ENCODE measurements around the gene SARNP. TPM values are rescaled to one million over a fixed set of nuclear protein-coding genes. Genes with fewer than 3 reads are reported as not detected.

Gene SARNP
- total and polyA plus RNA-seq, 4 donors: 19.1 to 34.2 (median 25.6) TPM

- Histone ChIP-seq H3K4me1 (ENCODE audit: control insufficient read depth in 4 of 4, insufficient read depth in 4 of 4, low read length in 3 of 4) (peaks cover 2 to 21% (median 11%) of the 10 kb centered on the region in 4 donors), H3K27ac (ENCODE audit: low read depth in 1 of 2, low read length in 2 of 2) (no peak overlapping the region), H3K36me3 (ENCODE audit: control insufficient read depth in 4 of 4, insufficient read depth in 3 of 4, low read depth in 1 of 4, low read length in 3 of 4) (no peaks in the 10 kb centered on the region), H3K27me3 (ENCODE audit: control insufficient read depth in 4 of 4, insufficient read depth in 4 of 4, low read length in 3 of 4) (no peaks in the 10 kb centered on the region), H3K4me3 (ENCODE audit: low read depth in 1 of 3, low read length in 3 of 3) (no peak overlapping the region), H3K9me3 (ENCODE audit: control insufficient read depth in 4 of 4, low read length in 3 of 4) (no peaks in the 10 kb centered on the region), H3K9ac (ENCODE audit: low read depth in 1 of 2, low read length in 2 of 2) (no peak overlapping the region)
- DNase-seq (ENCODE audit: low spot score): no peak
- TF ChIP-seq CTCF (IDR thresholded peaks at IDR 0.05; ENCODE audit: low read depth, low read length, missing input control) (no peak), TAF1 (conservative IDR thresholded peaks at IDR 0.05) (no peak), GABPA (IDR thresholded peaks at IDR 0.05 in 1 of 2, conservative IDR thresholded peaks at IDR 0.05 in 1 of 2) (no peak), NR2F2 (IDR thresholded peaks at IDR 0.05) (no peak), REST (IDR thresholded peaks at IDR 0.05) (no peak)
- WGBS: 92% methylated on average over 14 of the region's 14 CpGs
Measured at GRCh38 chr12:55733021-55733555, 84.4 kb downstream of the SARNP start.

GRCh38 chr12:55732288-55732687 lies 85.2 kb downstream of the SARNP start:
- no peak overlapping the region for H3K4me3 ChIP-seq (ENCODE audit: low read depth in 1 of 3, low read length in 3 of 3)
- DNase-seq (ENCODE audit: low spot score): no peak
- H3K27me3 ChIP-seq (ENCODE audit: control insufficient read depth in 4 of 4, insufficient read depth in 4 of 4, low read length in 3 of 4): no peaks in the 10 kb centered on the region
- peaks cover 2 to 22% (median 12%) of the 10 kb centered on the region in 4 donors for H3K4me1 ChIP-seq (ENCODE audit: control insufficient read depth in 4 of 4, insufficient read depth in 4 of 4, low read length in 3 of 4)
- H3K27ac ChIP-seq (ENCODE audit: low read depth in 1 of 2, low read length in 2 of 2): no peak overlapping the region
- H3K36me3 ChIP-seq (ENCODE audit: control insufficient read depth in 4 of 4, insufficient read depth in 3 of 4, low read depth in 1 of 4, low read length in 3 of 4): no peaks in the 10 kb centered on the region
- H3K9me3 ChIP-seq (ENCODE audit: control insufficient read depth in 4 of 4, low read length in 3 of 4): no peaks in the 10 kb centered on the region
- whole genome bisulfite sequencing: 87% methylated on average over 4 of the region's 4 CpGs
- TF ChIP-seq REST (IDR thresholded peaks at IDR 0.05) (no peak), YY1 (IDR thresholded peaks at IDR 0.05) (no peak), ZBTB33 (IDR thresholded peaks at IDR 0.05) (no peak), JUND (IDR thresholded peaks at IDR 0.05) (no peak), RAD21 (IDR thresholded peaks at IDR 0.05) (no peak), MAX (IDR thresholded peaks at IDR 0.05) (no peak), ATF3 (IDR thresholded peaks at IDR 0.05) (no peak), CTCF (IDR thresholded peaks at IDR 0.05; ENCODE audit: low read depth, low read length, missing input control) (no peak), EGR1 (IDR thresholded peaks at IDR 0.05; ENCODE audit: low read depth in 2 of 2) (no peak), HNF4A (conservative IDR thresholded peaks at IDR 0.05) (no peak), NR2F2 (IDR thresholded peaks at IDR 0.05) (no peak), RXRA (IDR thresholded peaks at IDR 0.05) (no peak), FOXA1 (IDR thresholded peaks at IDR 0.05) (no peak), TAF1 (conservative IDR thresholded peaks at IDR 0.05) (no peak), GABPA (IDR thresholded peaks at IDR 0.05 in 1 of 2, conservative IDR thresholded peaks at IDR 0.05 in 1 of 2) (no peak), FOXA2 (IDR thresholded peaks at IDR 0.05) (no peak), SP1 (IDR thresholded peaks at IDR 0.05) (no peak), HNF4G (IDR thresholded peaks at IDR 0.05) (no peak)
- no peak overlapping the region for H3K9ac ChIP-seq (ENCODE audit: low read depth in 1 of 2, low read length in 2 of 2)
